ENCODE measurements around the gene RAP2A.

DNA sequence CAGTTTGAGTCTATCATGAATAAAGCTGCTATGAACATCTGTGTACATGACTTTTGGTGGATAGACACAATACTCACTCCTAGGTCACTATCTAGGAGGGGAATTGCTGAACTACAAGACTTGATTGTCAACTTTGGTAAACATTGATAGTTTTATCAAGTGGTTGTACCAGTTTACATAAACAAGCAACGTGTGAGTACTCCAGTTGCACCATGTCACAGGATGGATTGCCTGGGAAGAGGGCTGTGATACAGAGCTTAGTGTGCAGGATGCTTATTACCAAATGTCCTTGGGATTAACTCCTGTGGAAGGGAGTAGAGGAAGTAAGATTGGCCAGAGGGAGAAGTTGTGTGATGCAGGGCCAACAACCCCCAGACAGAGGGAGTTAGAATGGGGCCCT is 37.7 kb downstream of the RAP2A start:
- TF ChIP-seq, protein P1, sequence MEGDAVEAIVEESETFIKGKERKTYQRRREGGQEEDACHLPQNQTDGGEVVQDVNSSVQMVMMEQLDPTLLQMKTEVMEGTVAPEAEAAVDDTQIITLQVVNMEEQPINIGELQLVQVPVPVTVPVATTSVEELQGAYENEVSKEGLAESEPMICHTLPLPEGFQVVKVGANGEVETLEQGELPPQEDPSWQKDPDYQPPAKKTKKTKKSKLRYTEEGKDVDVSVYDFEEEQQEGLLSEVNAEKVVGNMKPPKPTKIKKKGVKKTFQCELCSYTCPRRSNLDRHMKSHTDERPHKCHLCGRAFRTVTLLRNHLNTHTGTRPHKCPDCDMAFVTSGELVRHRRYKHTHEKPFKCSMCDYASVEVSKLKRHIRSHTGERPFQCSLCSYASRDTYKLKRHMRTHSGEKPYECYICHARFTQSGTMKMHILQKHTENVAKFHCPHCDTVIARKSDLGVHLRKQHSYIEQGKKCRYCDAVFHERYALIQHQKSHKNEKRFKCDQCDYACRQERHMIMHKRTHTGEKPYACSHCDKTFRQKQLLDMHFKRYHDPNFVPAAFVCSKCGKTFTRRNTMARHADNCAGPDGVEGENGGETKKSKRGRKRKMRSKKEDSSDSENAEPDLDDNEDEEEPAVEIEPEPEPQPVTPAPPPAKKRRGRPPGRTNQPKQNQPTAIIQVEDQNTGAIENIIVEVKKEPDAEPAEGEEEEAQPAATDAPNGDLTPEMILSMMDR (IDR thresholded peaks at IDR 0.05), result no peak
- TF ChIP-seq EZH2 (IDR thresholded peaks at IDR 0.05), result no peak

All from neural progenitor cell (in vitro differentiated cells).